K562 (cell line): Measurements from ENCODE around the gene PGRMC2.

Experiments
- CBX5 ChIP-seq: IDR thresholded peaks from 2 replicates; pipeline ENCODE4 v1.6.1; 2014; ENCODE audit warnings: low read depth, borderline replicate concordance
- CC2D1A ChIP-seq: fragments of 450-650 bp; IDR thresholded peaks from 2 replicates; pipeline ENCODE4 v1.6.1; 2017; ENCODE audit warnings: mild to moderate bottlenecking
- KLF13 ChIP-seq: fragments of 450-650 bp; IDR thresholded peaks from 2 replicates; pipeline ENCODE4 v1.6.1; 2016; ENCODE audit warnings: missing genetic modification characterization, low read depth, mild to moderate bottlenecking, missing compliant biosample characterization, moderate library complexity, borderline replicate concordance
- TF ChIP-seq, protein P1 (sequence below): sonication (generic); formaldehyde crosslinking; IDR thresholded peaks from 2 replicates; pipeline ENCODE4 v1.9.0; 2022; ENCODE audit warnings: mild to moderate bottlenecking, missing genetic modification reagents

DNA sequence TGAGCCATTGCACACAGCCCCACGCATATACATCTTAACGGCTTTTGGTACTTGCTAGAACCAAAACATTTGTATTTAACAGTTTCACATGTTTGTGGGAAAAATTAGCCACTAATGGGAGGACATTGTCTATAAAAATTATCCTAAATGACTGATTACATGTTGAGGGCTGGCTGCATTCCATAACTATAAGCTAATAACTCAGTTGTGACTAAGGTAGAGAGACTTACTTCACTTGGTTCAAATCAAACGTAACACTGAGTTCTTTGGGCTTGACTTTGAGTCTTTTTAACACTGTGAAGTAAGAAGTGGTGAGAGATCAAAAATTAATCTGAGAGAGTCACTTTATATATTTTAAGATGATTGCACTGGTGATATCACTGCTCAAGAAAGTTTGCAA lies 47.9 kb upstream of the PGRMC2 start:
- no peak for TF ChIP-seq KLF13 (tag)
- TF ChIP-seq CC2D1A, result no peak
- TF ChIP-seq, protein P1, sequence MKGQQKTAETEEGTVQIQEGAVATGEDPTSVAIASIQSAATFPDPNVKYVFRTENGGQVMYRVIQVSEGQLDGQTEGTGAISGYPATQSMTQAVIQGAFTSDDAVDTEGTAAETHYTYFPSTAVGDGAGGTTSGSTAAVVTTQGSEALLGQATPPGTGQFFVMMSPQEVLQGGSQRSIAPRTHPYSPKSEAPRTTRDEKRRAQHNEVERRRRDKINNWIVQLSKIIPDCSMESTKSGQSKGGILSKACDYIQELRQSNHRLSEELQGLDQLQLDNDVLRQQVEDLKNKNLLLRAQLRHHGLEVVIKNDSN (CRISPR knock-in tag), result no peak
- no peak for TF ChIP-seq CBX5
